Nephron progenitor cell (in vitro differentiated cells): Measurements from ENCODE around the gene STK35.

Experiments used
- DNase-seq: peaks from one replicate; pipeline ENCODE4 v3.0.0; 2021
- H3K27ac Mint-ChIP-seq: 2 replicates; pipeline ENCODE4 v1.8.0; 2021; ENCODE audit warnings: mild to moderate bottlenecking, moderate library complexity, mixed read lengths
- H3K27me3 Mint-ChIP-seq: 2 replicates; pipeline ENCODE4 v1.8.0; 2021; ENCODE audit warnings: mild to moderate bottlenecking, low read depth, mixed read lengths; ENCODE audit not compliant: poor library complexity
- H3K36me3 Mint-ChIP-seq: 2 replicates; pipeline ENCODE4 v1.8.0; 2021; ENCODE audit warnings: low read depth, mixed read lengths
- H3K4me1 Mint-ChIP-seq: 2 replicates; pipeline ENCODE4 v1.8.0; 2021; ENCODE audit warnings: mixed read lengths
- H3K4me3 Mint-ChIP-seq: 2 replicates; pipeline ENCODE4 v1.8.0; 2021; ENCODE audit warnings: mild to moderate bottlenecking, moderate library complexity, mixed read lengths
- H3K9me3 Mint-ChIP-seq: 2 replicates; pipeline ENCODE4 v1.8.0; 2021; ENCODE audit warnings: mild to moderate bottlenecking, moderate library complexity, mixed read lengths
- TF ChIP-seq, protein P1 (sequence below): fragments of 200-600 bp; sonication (generic); IDR thresholded peaks from 2 replicates; pipeline ENCODE4 v1.5.0; 2021; ENCODE audit warnings: antibody characterized with exemption

Gene STK35

GRCh38 chr20:2118783-2119182 lies 17.2 kb downstream of the STK35 start:
- no peak overlapping the region for H3K4me3 Mint-ChIP-seq
- no peaks in the 10 kb centered on the region for H3K9me3 Mint-ChIP-seq
- H3K36me3 Mint-ChIP-seq = peaks cover 64% of the 10 kb centered on the region
- no peak for DNase-seq
- no peaks in the 10 kb centered on the region for H3K27me3 Mint-ChIP-seq
- no peak overlapping the region for H3K27ac Mint-ChIP-seq
- peaks cover 6% of the 10 kb centered on the region for H3K4me1 Mint-ChIP-seq
- TF ChIP-seq, protein P1, sequence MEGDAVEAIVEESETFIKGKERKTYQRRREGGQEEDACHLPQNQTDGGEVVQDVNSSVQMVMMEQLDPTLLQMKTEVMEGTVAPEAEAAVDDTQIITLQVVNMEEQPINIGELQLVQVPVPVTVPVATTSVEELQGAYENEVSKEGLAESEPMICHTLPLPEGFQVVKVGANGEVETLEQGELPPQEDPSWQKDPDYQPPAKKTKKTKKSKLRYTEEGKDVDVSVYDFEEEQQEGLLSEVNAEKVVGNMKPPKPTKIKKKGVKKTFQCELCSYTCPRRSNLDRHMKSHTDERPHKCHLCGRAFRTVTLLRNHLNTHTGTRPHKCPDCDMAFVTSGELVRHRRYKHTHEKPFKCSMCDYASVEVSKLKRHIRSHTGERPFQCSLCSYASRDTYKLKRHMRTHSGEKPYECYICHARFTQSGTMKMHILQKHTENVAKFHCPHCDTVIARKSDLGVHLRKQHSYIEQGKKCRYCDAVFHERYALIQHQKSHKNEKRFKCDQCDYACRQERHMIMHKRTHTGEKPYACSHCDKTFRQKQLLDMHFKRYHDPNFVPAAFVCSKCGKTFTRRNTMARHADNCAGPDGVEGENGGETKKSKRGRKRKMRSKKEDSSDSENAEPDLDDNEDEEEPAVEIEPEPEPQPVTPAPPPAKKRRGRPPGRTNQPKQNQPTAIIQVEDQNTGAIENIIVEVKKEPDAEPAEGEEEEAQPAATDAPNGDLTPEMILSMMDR = no peak

DNA sequence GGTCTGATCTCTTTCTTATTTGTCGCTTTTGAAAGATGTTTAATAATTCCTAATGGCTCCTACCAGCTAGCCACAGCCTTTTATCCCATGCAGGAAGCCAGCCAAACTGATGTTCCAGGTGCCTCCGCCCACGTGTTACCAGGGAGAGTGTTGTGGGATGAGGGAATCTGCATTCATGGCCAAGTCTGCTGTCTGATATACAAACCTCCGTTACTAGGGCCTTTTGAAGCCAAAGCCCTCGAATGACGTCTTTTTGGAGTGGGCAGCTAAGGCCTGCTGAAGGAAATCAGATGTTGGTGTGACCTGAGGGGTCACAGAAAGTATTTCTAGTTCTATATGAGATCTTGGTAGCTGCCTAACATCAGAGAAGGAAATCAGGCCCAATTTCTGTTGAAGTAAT lies 21.3 kb downstream of the STK35 start:
- peaks cover 24% of the 10 kb centered on the region for H3K4me1 Mint-ChIP-seq
- no peak for DNase-seq
- peaks cover 34% of the 10 kb centered on the region for H3K36me3 Mint-ChIP-seq
- no peaks in the 10 kb centered on the region for H3K27me3 Mint-ChIP-seq
- H3K4me3 Mint-ChIP-seq = no peak overlapping the region
- TF ChIP-seq, protein P1 = no peak
- no peak overlapping the region for H3K27ac Mint-ChIP-seq
- H3K9me3 Mint-ChIP-seq = no peaks in the 10 kb centered on the region

GRCh38 chr20:2123720-2124119 lies 22.1 kb downstream of the STK35 start:
- no peaks in the 10 kb centered on the region for H3K9me3 Mint-ChIP-seq
- peaks cover 32% of the 10 kb centered on the region for H3K4me1 Mint-ChIP-seq
- H3K36me3 Mint-ChIP-seq = peaks cover 32% of the 10 kb centered on the region
- TF ChIP-seq, protein P1 = no peak
- no peaks in the 10 kb centered on the region for H3K27me3 Mint-ChIP-seq
- H3K4me3 Mint-ChIP-seq = no peak overlapping the region
- no peak for DNase-seq
- no peak overlapping the region for H3K27ac Mint-ChIP-seq

GRCh38 chr20:2124564-2125213 lies 23.1 kb downstream of the STK35 start:
- no peak for DNase-seq
- TF ChIP-seq, protein P1 = no peak
- H3K4me1 Mint-ChIP-seq = peaks cover 40% of the 10 kb centered on the region
- H3K9me3 Mint-ChIP-seq = no peaks in the 10 kb centered on the region
- H3K27ac Mint-ChIP-seq = no peak overlapping the region
- H3K27me3 Mint-ChIP-seq = no peaks in the 10 kb centered on the region
- H3K36me3 Mint-ChIP-seq = peaks cover 22% of the 10 kb centered on the region
- H3K4me3 Mint-ChIP-seq = no peak overlapping the region

DNA sequence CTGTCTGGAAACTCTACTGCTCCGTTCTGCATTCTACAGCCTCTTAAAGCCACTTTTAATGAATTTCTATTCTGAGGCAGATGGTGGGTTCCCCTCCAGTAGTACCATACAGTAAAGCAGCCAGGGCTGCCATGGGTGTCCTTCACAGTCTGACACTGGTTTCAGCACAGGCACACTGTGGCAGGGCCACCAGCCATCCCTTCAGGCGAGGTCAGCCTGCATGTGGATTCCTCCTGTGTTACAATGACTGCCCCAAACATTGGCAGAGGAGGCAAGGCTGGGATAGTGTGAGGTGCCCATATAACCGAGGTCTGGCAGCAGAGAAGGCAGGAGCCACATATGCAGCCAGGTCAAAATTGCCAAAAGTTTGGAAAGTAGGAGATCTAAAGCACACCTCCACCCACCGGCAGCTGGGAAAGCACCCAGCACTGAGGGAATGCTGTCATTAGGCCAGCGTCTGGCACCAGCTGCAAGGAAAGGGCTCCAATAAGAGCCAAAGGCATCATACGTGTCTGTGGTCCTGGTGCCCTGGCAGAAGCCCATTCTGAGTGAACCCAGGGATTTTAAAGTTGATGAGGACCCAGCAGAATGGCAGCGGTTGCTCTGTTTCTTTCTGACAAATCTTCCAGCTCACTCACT lies 24.0 kb downstream of the STK35 start:
- H3K4me3 Mint-ChIP-seq = no peak overlapping the region
- H3K27ac Mint-ChIP-seq = no peak overlapping the region
- TF ChIP-seq, protein P1 = no peak
- peaks cover 49% of the 10 kb centered on the region for H3K4me1 Mint-ChIP-seq
- H3K27me3 Mint-ChIP-seq = no peaks in the 10 kb centered on the region
- no peak for DNase-seq
- peaks cover 16% of the 10 kb centered on the region for H3K36me3 Mint-ChIP-seq
- H3K9me3 Mint-ChIP-seq = no peaks in the 10 kb centered on the region

- peak overlapping the region; percentile 43 for H3K27ac Mint-ChIP-seq
Observed at GRCh38 chr20:2127238-2127637, 25.6 kb downstream of the STK35 start.

More at GRCh38 chr20:2127238-2127637, 25.6 kb downstream of the STK35 start:
- H3K9me3 Mint-ChIP-seq = no peaks in the 10 kb centered on the region
- TF ChIP-seq, protein P1 = no peak
- no peak for DNase-seq
- H3K36me3 Mint-ChIP-seq = peaks cover 8% of the 10 kb centered on the region
- peaks cover 53% of the 10 kb centered on the region for H3K4me1 Mint-ChIP-seq
- H3K27me3 Mint-ChIP-seq = no peaks in the 10 kb centered on the region
- H3K4me3 Mint-ChIP-seq = no peak overlapping the region
